Pancreas (tissue), 10 donors: ENCODE data around the gene ERGIC3. TPM values are rescaled to one million over a fixed set of nuclear protein-coding genes. Genes with fewer than 3 reads are reported as not detected.

Experiments used
- ATAC-seq, 4 donors: fragments of 200-7000 bp; cut with Tn5 transposase; one replicate each; pipeline versions ENCODE4 v1.8.0 to v1.9.1; 2020; ENCODE audit warnings: mild to moderate bottlenecking in 4 of 4, moderate library complexity in 4 of 4
- DNase-seq, 6 donors: peaks; one replicate each; pipeline ENCODE4 v3.0.0-alpha.2; 2020
- FAIRE-seq: peaks from 2 replicates; lab custom pipeline; 2012; peaks lifted over from hg19 to GRCh38; lab: Jason Lieb, UNC
- H3K27ac ChIP-seq, 4 donors: fragments of 200-600 bp; sonication (generic); 1 replicate in 3 of 4; 2 replicates in 1 of 4; pipeline versions ENCODE4 v1.5.0 to v1.8.0; 2020
- H3K27me3 ChIP-seq, 4 donors: fragments of 200-600 bp; one replicate each; pipeline ENCODE4 v1.8.0; 2021
- H3K36me3 ChIP-seq, 3 donors: fragments of 200-600 bp; sonication (generic) in 1 of 3; one replicate each; pipeline versions ENCODE4 v1.5.0 to v1.8.0; 2020 to 2021
- H3K4me1 ChIP-seq, 3 donors: fragments of 200-600 bp; one replicate each; pipeline ENCODE4 v1.8.0; 2021
- H3K4me3 ChIP-seq, 4 donors: fragments of 200-600 bp; sonication (generic) in 2 of 4; one replicate each; pipeline versions ENCODE4 v1.5.0 to v1.8.0; 2020 to 2021
- H3K9me3 ChIP-seq, 4 donors: fragments of 200-600 bp; one replicate each; pipeline ENCODE4 v1.8.0; 2021
- CTCF ChIP-seq, 4 donors: fragments of 200-600 bp; sonication (generic) in 3 of 4; IDR thresholded peaks; one replicate each; pipeline versions ENCODE4 v1.5.0 to v1.8.0; 2021; ENCODE audit warnings: antibody characterized with exemption in 4 of 4
- WGBS, 2 donors: extraction: QIAGEN DNeasy Blood & Tissue Kit; methylation state at CpG; one replicate each; pipeline ENCODE4 v1.1.7; 2013; 5-methylcytosine and 5-hydroxymethylcytosine counted together
- intact Hi-C, 3 donors: fragments of 100-400 bp; cut with DNase I; formaldehyde crosslinking; loops; one replicate each; pipeline versions ENCODE4 v1.11.1 to v1.14.2; 2022
- polyA plus RNA-seq, 2 donors: library from polyadenylated mRNA; stranded (reverse); fragments of 200-250 nt; gene quantifications; one replicate each; pipeline ENCODE4 v1.2.3, GENCODE V29; 2013
- total RNA-seq, 6 donors: library from RNA; stranded (reverse); fragmentation: NEBNext Ultra II Directional in 4 of 6; extraction: Animal tissue kit (Norgen Biotek cat#: 25700) in 4 of 6; gene quantifications; one replicate each; pipeline versions ENCODE4 v1.2.1 to v1.2.4, GENCODE V29; 2021 to 2023
- donor health status: healthy with polysubstance abuse.
- donor health status: DM: no; HTN: no; CAD: no; lungs with moderate emphysema.
- donor health status: DM: no; HTN: no; CAD: no.
- donor health status: control.
- donor health status: control.
- donor health status: Bipolar disorder and iron deficiency.
- donor health status: DM: yes; HTN: yes; CAD: no.
- donor health status: DM: no; HTN: no; CAD: no.
- donor health status: DM: no; HTN: no; CAD: no.
- donor health status: DM: yes; HTN: yes; CAD: no.

The ERGIC3 gene
- total and polyA plus RNA-seq, 8 donors: 112 to 168 (median 135) TPM

GRCh38 chr20:35601990-35602389 lies 60.1 kb downstream of the ERGIC3 start:
- Histone ChIP-seq H3K4me3 (peak overlapping the region; percentile 16 to 51 (median 36)), H3K9me3 (no peaks in the 10 kb centered on the region), H3K27me3 (no peaks in the 10 kb centered on the region), H3K27ac (no peak overlapping the region), H3K4me1 (peaks cover 0 to 13% (median 8%) of the 10 kb centered on the region in 3 donors), H3K36me3 (no peaks in the 10 kb centered on the region)
- ATAC-seq (no peak), DNase-seq (no peak), FAIRE-seq (no peak)
- intact Hi-C loops: no loop called here
- no peak for TF ChIP-seq CTCF (IDR thresholded peaks at IDR 0.05)
- 31 to 35% methylated on average over 26 to 30 of the region's 30 CpGs for WGBS, 2 donors

GRCh38 chr20:35602851-35603495 lies 61.1 kb downstream of the ERGIC3 start:
- Histone ChIP-seq H3K36me3 (no peaks in the 10 kb centered on the region), H3K4me3 (no peak overlapping the region), H3K27ac (no peak overlapping the region), H3K27me3 (no peaks in the 10 kb centered on the region), H3K9me3 (no peaks in the 10 kb centered on the region), H3K4me1 (peaks cover 0 to 13% (median 8%) of the 10 kb centered on the region in 3 donors)
- FAIRE-seq (no peak), DNase-seq (peak in 1 of 6 donors; percentile 34), ATAC-seq (no peak)
- intact Hi-C loops: no loop called here
- WGBS, 2 donors: 91 to 95% methylated on average over 15 of the region's 15 CpGs
- no peak for TF ChIP-seq CTCF (IDR thresholded peaks at IDR 0.05)

- ATAC-seq (no peak), DNase-seq (peak in 1 of 6 donors; percentile 31), FAIRE-seq (no peak)
- no peaks in the 10 kb centered on the region for H3K36me3 ChIP-seq
- no peak for TF ChIP-seq CTCF (IDR thresholded peaks at IDR 0.05)
- H3K27ac ChIP-seq: no peak overlapping the region
- 82 to 87% methylated on average over 11 of the region's 11 CpGs for WGBS, 2 donors
- intact Hi-C loops: no loop called here
- peaks cover 0 to 8% (median 8%) of the 10 kb centered on the region in 3 donors for H3K4me1 ChIP-seq
- no peaks in the 10 kb centered on the region for H3K9me3 ChIP-seq
- no peaks in the 10 kb centered on the region for H3K27me3 ChIP-seq
- H3K4me3 ChIP-seq: no peak overlapping the region
Observed at GRCh38 chr20:35603695-35604448, 62.0 kb downstream of the ERGIC3 start.

GRCh38 chr20:35604449-35604747 lies 62.5 kb downstream of the ERGIC3 start:
- Histone ChIP-seq H3K9me3 (no peaks in the 10 kb centered on the region), H3K36me3 (no peaks in the 10 kb centered on the region), H3K27ac (no peak overlapping the region), H3K27me3 (no peaks in the 10 kb centered on the region), H3K4me1 (peaks cover 0 to 8% (median 8%) of the 10 kb centered on the region in 3 donors), H3K4me3 (no peak overlapping the region)
- no peak for ATAC-seq
- peak in 1 of 6 donors; percentile 67 for DNase-seq
- FAIRE-seq: no peak
- intact Hi-C loops: no loop called here
- TF ChIP-seq CTCF (IDR thresholded peaks at IDR 0.05): peak in 1 of 4 donors; percentile 11
- 37 to 38% methylated on average over 4 of the region's 4 CpGs for WGBS, 2 donors

- no peak overlapping the region for H3K27ac ChIP-seq
- H3K27me3 ChIP-seq: no peaks in the 10 kb centered on the region
- no peaks in the 10 kb centered on the region for H3K36me3 ChIP-seq
- no peak for DNase-seq
- no peaks in the 10 kb centered on the region for H3K9me3 ChIP-seq
- 88 to 90% methylated on average over 4 of the region's 4 CpGs for WGBS, 2 donors
- H3K4me1 ChIP-seq: peaks cover 0 to 3% (median 2%) of the 10 kb centered on the region in 3 donors
- FAIRE-seq: no peak
- no peak for TF ChIP-seq CTCF (IDR thresholded peaks at IDR 0.05)
- no peak for ATAC-seq
- H3K4me3 ChIP-seq: no peak overlapping the region
- intact Hi-C loops: no loop called here
Observed at GRCh38 chr20:35606127-35606526, 64.2 kb downstream of the ERGIC3 start.
